Stimulated activated CD8-positive, alpha-beta memory T cell treated with anti-CD3 and anti-CD28 coated beads, Interleukin-4, amount 100 ng/mL, for 4 hours (primary cell): ENCODE measurements around the gene SLC39A11.
"Not testable (repeated sequence)": the region's sequence is repeated elsewhere in the genome, so short reads cannot be mapped to it uniquely, and the experiment has no call there.

Experiments used
- DNase-seq, 2 donors: peaks; one replicate each; pipeline ENCODE4 v3.0.0-alpha.2; 2020; ENCODE audit warnings: low read depth in 2 of 2, low spot score in 1 of 2

The SLC39A11 gene

GRCh38 chr17:72953621-72954020 lies 138.9 kb downstream of the SLC39A11 start:
- no peak for DNase-seq

- DNase-seq: no peak
Measured at GRCh38 chr17:72952641-72953315, 139.7 kb downstream of the SLC39A11 start.

- DNase-seq: no peak
Measured at GRCh38 chr17:72952220-72952619, 140.3 kb downstream of the SLC39A11 start.

GRCh38 chr17:72950242-72950931 lies 142.1 kb downstream of the SLC39A11 start:
- no peak for DNase-seq

- no peak for DNase-seq
Measured at GRCh38 chr17:72948115-72948514, 144.4 kb downstream of the SLC39A11 start.

- DNase-seq: no peak
Measured at GRCh38 chr17:72947475-72947874, 145.0 kb downstream of the SLC39A11 start.

- no peak for DNase-seq
Measured at GRCh38 chr17:72946696-72947095, 145.8 kb downstream of the SLC39A11 start.

GRCh38 chr17:72946156-72946555 lies 146.3 kb downstream of the SLC39A11 start:
- DNase-seq: no peak

GRCh38 chr17:72945473-72945872 lies 147.0 kb downstream of the SLC39A11 start:
- DNase-seq: no peak

GRCh38 chr17:72943826-72944689 lies 148.4 kb downstream of the SLC39A11 start:
- DNase-seq: no peak

- DNase-seq: no peak
Measured at GRCh38 chr17:72942579-72942978, 149.9 kb downstream of the SLC39A11 start.

- no peak for DNase-seq
Measured at GRCh38 chr17:72940496-72940895, 152.0 kb downstream of the SLC39A11 start.

- no peak for DNase-seq
Measured at GRCh38 chr17:72938482-72938881, 154.0 kb downstream of the SLC39A11 start.

- no peak for DNase-seq
Measured at GRCh38 chr17:72937707-72938106, 154.8 kb downstream of the SLC39A11 start.

- not testable (repeated sequence) for DNase-seq
Measured at GRCh38 chr17:72937254-72937653, 155.2 kb downstream of the SLC39A11 start.

GRCh38 chr17:72935984-72936383 lies 156.5 kb downstream of the SLC39A11 start:
- no peak for DNase-seq

- no peak for DNase-seq
Measured at GRCh38 chr17:72934927-72935326, 157.6 kb downstream of the SLC39A11 start.

GRCh38 chr17:72931635-72932034 lies 160.9 kb downstream of the SLC39A11 start:
- DNase-seq: no peak

GRCh38 chr17:72931163-72931562 lies 161.3 kb downstream of the SLC39A11 start:
- DNase-seq: no peak

- DNase-seq: no peak
Measured at GRCh38 chr17:72930031-72930430, 162.5 kb downstream of the SLC39A11 start.

- no peak for DNase-seq
Measured at GRCh38 chr17:72928454-72929136, 163.9 kb downstream of the SLC39A11 start.
